M059J (cell line): ENCODE measurements around the gene SYVN1. TPM values are rescaled to one million over a fixed set of nuclear protein-coding genes. Genes with fewer than 3 reads are reported as not detected.
A peak's percentile ranks its signal among the peaks of the same experiment; 100 is the strongest.

Experiments used
- DNase-seq: peaks from one replicate; pipeline ENCODE4 v3.0.0-alpha.2; 2012; ENCODE audit warnings: low read depth
- total RNA-seq: library from RNA; depleted of rRNA; stranded (reverse); fragments of >200 nt; shearing (Covaris generic); gene quantifications from 2 replicates; pipeline ENCODE4 v1.2.3, GENCODE V29; 2014; rRNA removed

The SYVN1 gene
- total RNA-seq = 27.0 and 37.8 TPM in 2 replicates

DNA sequence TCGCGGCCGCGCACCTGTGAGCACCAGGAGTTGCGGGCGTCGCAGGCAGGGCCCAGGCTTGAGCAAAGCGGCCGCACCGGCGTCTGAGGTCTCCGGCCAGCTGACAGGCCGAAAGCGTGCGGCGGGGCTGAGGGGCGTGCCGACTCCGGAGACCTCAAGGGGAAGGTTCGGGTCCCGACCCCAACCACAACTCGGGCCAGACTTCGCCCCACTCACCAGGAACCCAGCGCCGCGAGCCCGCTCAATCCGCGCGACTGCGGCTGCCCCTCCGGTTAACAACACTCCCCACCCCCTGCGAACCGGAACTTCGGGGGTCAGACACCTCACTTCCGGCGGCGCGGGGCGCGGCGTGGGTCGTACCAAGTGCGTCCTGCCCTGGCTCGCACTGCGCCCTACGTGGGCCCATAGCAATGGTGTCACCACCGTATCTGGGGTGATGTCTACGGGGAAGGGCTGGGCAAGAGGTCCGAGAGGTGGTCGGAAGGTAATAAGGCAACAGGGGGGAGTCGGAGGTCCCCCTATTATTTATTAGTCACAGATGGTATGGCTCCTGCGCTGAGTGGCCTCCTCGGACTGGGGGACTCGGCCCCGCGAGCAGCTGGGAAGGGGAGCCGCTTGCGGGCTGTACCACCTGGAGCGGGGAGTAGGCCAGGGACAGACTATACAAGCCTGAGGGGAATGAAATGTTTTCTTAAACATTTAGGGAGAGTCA, at the start of gene SYVN1:
TSS of gene SYVN1 (minus strand) at position 280 of the 712 bp plus-strand sequence. CDS start 918 bp downstream, outside the sequence.
- peak; percentile 86 for DNase-seq

- no peak for DNase-seq
Measured at GRCh38 chr11:65183201-65183891, 49.0 kb upstream of the SYVN1 start.

- DNase-seq = peak; percentile 42
Measured at GRCh38 chr11:65182258-65183170, 48.2 kb upstream of the SYVN1 start.

DNA sequence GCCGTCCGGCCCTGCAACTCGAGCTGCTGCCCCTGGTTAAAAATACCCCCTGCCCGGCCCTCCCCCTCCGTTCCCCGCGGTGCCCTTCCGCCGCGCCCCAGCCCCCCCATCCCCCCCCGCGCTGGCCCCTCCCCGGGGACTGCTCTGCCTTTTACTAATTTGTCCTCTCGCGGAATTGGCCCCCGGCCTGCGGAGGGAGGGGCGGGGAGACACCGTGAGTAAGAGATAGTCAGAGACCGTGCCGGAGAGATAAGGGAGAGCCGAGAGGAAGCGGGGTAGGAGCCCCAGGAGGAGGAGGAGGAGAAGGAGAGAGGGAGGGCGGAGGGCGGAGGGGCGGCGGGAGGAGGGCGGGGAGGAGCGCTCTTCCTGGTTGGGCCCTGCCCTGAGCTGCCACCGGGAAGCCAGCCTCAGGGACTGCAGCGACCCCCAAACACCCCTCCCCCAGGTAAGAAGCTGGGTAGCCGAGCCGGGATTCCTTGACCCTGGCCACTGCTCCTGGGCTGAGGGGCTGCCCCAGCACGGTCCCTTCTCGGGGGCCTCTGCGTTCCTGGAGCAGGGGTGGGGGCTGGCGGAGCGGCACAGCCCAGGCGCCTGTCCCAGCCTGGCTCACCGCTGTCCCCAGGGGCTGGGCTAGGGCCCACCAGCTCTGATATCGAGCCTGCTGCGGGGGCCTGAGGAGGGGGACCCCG, 47.4 kb upstream of the SYVN1 start, which contains the start of gene CAPN1:
TSS of gene CAPN1 (plus strand) at position 360 of the 689 bp plus-strand sequence. CDS start 774 bp downstream, outside the sequence.
- peak; percentile 92 for DNase-seq

GRCh38 chr11:65180877-65181568, 46.7 kb upstream of the SYVN1 start:
- DNase-seq = peak; percentile 57

- peak; percentile 75 for DNase-seq
Measured at GRCh38 chr11:65174571-65175010, 40.3 kb upstream of the SYVN1 start.

- DNase-seq = no peak
Measured at GRCh38 chr11:65172600-65172999, 38.3 kb upstream of the SYVN1 start.

DNA sequence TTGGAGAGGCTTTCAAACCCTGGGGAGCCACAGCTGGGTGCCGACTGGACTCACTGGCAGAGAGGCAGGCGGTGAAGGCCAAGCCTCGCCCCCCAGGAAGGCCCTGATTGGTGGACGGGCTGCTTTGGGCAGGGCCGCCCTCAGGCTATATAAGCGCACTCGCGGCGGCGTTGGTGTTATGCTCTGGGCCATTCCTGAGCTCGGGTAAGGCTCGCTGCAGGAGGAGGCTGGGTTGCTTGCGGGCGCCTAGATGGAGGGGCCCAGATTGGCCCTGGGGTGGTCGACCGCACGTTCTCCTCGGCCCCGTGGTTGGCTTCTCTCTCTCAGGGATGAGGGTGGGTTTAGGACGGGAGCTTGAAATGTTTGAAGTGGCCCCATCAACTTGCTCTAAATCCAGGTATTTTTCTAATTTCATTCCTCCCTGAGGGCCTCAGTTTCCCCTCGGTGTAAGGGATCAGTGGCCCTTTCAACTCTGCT, 35.8 kb upstream of the SYVN1 start, which contains the start of gene SPDYC:
TSS of gene SPDYC (plus strand) at position 176 of the 477 bp plus-strand sequence. CDS start 1,125 bp downstream, outside the sequence.
- no peak for DNase-seq

DNA sequence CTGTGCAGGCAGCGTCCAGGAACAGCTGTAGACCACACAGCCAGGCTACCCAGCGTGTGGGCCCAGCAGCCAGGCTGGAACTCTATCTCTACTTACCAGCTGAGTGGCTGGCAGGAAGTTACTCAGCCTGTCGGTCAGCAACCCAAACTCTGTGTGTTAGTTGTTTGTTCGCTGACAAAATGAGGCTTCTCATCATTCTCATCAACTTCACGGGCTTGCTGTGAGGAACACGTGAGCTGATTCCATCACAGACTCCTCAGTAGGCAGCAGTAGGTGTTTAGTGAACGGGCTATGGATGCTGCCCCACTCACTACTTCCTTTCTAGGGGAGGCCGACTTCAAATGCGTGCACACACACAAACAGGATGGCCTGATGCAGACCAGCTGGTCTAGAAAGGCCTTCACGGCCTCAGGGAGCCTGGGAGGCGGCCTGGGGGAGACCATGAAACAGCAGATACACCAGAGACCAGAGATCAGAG, 34.9 kb upstream of the SYVN1 start:
- DNase-seq = no peak

DNA sequence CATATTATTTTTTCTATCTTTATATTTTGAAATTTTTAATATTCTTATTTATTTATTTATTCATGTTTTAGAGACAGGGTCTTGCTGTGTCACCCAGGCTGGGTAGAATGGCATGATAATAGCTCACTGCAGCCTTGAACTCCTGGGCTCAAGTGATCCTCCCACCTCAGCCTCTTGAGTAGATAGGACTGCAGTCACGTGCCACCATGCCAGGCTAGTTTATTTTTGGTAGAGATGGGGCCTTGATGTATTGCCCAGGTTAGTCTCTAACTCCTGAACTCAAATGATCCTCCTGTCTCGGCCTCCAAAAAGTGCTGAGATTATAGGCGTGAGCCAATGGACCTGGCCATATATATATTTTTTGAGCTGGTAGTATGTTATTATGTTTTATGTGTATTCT, 33.3 kb upstream of the SYVN1 start:
- no peak for DNase-seq

GRCh38 chr11:65166893-65167292, 32.6 kb upstream of the SYVN1 start:
- DNase-seq = no peak

GRCh38 chr11:65165410-65166317, 31.3 kb upstream of the SYVN1 start:
- DNase-seq = no peak

GRCh38 chr11:65163684-65164083, 29.4 kb upstream of the SYVN1 start:
- peak; percentile 35 for DNase-seq

- DNase-seq = no peak
Measured at GRCh38 chr11:65160643-65161042, 26.3 kb upstream of the SYVN1 start.

DNA sequence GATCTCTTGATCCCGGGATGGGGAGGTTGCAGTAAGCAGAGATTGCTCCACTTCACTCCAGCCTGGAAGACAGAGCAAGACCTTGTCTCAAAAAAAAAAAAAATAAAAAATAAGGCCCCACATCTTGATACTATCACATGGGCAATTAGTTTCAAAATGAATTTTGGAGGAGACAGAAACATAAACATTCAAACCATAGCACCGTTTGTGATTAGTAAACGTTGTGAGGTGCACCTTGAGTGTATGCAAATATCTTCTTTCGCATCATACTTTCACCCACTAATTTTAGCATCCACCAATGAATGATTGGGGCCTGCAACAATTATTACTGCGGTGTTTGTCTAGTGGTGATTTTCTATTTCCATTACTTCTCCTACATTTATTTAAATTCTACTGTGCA, 24.7 kb upstream of the SYVN1 start:
- no peak for DNase-seq

DNA sequence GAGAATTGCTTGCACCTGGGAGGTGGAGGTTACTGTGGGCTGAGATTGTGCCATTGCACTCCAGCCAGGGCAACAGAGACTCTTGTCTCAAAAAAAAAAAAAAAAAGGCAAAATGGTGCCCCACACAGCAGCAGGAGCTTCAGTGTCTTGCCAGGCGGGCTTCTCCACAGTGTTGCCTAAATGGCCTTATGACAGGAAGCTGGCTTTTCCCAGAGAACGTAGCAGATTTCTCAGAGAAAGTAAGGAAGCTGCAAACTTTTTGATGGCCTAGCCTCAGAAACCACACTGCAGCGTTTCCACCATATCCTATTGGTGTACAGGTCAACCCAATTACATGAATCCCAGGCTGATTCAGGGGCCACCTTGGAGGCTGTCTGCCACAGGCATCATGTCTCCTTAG, 23.0 kb upstream of the SYVN1 start:
- DNase-seq = no peak

DNA sequence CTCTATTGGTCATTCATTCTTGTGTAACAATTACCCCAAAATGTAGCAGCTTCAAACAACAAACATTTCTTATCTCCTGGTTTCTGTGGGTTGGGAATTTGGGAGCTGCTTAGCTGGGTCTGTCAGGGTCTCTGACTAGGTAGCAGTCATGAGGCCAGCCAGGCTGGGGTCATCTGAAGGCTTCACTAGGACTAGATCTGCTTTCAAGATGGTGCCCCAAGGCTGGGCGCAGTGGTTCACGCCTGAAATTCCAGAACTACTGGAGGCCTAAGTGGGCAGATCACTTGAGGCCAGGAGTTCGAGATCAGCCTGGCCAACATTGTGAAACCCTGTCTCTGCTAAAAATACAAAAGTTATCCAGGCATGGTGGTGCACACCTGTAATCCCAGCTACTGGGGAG, 22.6 kb upstream of the SYVN1 start:
- DNase-seq = no peak

DNA sequence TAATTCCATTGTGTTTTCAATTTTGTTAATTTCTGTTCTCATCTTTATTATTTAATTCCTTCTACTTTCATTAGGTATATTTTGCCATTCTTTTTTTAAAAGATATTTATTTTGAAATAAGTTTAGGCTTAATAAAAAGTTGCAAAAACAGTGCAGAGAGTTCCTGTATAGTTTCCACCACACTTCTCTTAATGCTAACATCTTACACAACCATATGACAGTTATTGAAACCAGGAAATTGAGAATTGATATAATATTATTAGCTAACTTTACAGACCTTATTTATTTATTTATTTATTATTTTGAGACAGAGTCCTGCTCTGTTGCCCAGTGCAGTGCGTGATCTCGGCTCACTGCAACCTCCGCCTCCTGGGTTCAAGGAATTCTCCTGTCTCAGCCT, 21.9 kb upstream of the SYVN1 start:
- DNase-seq = no peak

GRCh38 chr11:65152122-65152521, 17.8 kb upstream of the SYVN1 start:
- no peak for DNase-seq
